ENCODE data around the gene DEPDC1B.
"Not testable (repeated sequence)": the region's sequence is repeated elsewhere in the genome, so short reads cannot be mapped to it uniquely, and the experiment has no call there.

DEPDC1B gene

GRCh38 chr5:60686157-60686556 is 13.8 kb downstream of the DEPDC1B start:
- Histone ChIP-seq H3K4me3 (ENCODE audit: low read depth, low read length) (no peak overlapping the region), H3K9ac (no peak overlapping the region), H3K79me2 (no peaks in the 10 kb centered on the region), H3K9me3 (ENCODE audit: control insufficient read depth, low read length) (no peaks in the 10 kb centered on the region), H3K27ac (no peak overlapping the region), H3K27me3 (ENCODE audit: control insufficient read depth, insufficient read depth, low read length) (no peaks in the 10 kb centered on the region), H2AFZ (no peak overlapping the region), H3K4me1 (no peaks in the 10 kb centered on the region), H3K36me3 (ENCODE audit: control insufficient read depth, insufficient read depth, low read length) (no peaks in the 10 kb centered on the region), H3K4me2 (ENCODE audit: low read length) (no peak overlapping the region)
- TF ChIP-seq CTCF (IDR thresholded peaks at IDR 0.05) = no peak

GRCh38 chr5:60685700-60686099 is 14.3 kb downstream of the DEPDC1B start:
- no peaks in the 10 kb centered on the region for H3K27me3 ChIP-seq (ENCODE audit: control insufficient read depth, insufficient read depth, low read length)
- no peak overlapping the region for H2AFZ ChIP-seq

GRCh38 chr5:60685028-60685427 is 14.9 kb downstream of the DEPDC1B start:
- no peaks in the 10 kb centered on the region for H3K27me3 ChIP-seq (ENCODE audit: control insufficient read depth, insufficient read depth, low read length)
- no peaks in the 10 kb centered on the region for H3K4me1 ChIP-seq
- H2AFZ ChIP-seq = no peak overlapping the region

More at GRCh38 chr5:60685700-60686099, 14.3 kb downstream of the DEPDC1B start:
- Histone ChIP-seq H3K4me1 (no peaks in the 10 kb centered on the region), H3K4me2 (ENCODE audit: low read length) (no peak overlapping the region), H3K9me3 (ENCODE audit: control insufficient read depth, low read length) (no peaks in the 10 kb centered on the region), H3K27ac (no peak overlapping the region), H3K36me3 (ENCODE audit: control insufficient read depth, insufficient read depth, low read length) (no peaks in the 10 kb centered on the region), H3K4me3 (ENCODE audit: low read depth, low read length) (no peak overlapping the region), H3K9ac (no peak overlapping the region), H3K79me2 (no peaks in the 10 kb centered on the region)
- TF ChIP-seq CTCF (IDR thresholded peaks at IDR 0.05) = no peak

GRCh38 chr5:60682007-60682406 is 18.0 kb downstream of the DEPDC1B start:
- H3K4me1 ChIP-seq; H3K27ac ChIP-seq; H3K4me3 ChIP-seq (ENCODE audit: low read depth, low read length); H2AFZ ChIP-seq; H3K9me3 ChIP-seq (ENCODE audit: control insufficient read depth, low read length); H3K4me2 ChIP-seq (ENCODE audit: low read length); H3K27me3 ChIP-seq (ENCODE audit: control insufficient read depth, insufficient read depth, low read length); H3K79me2 ChIP-seq; H3K36me3 ChIP-seq (ENCODE audit: control insufficient read depth, insufficient read depth, low read length); H3K9ac ChIP-seq: not testable (repeated sequence)

More at GRCh38 chr5:60685028-60685427, 14.9 kb downstream of the DEPDC1B start:
- Histone ChIP-seq H3K4me2 (ENCODE audit: low read length) (no peak overlapping the region), H3K27ac (no peak overlapping the region), H3K9me3 (ENCODE audit: control insufficient read depth, low read length) (no peaks in the 10 kb centered on the region), H3K9ac (no peak overlapping the region), H3K36me3 (ENCODE audit: control insufficient read depth, insufficient read depth, low read length) (no peaks in the 10 kb centered on the region), H3K79me2 (no peaks in the 10 kb centered on the region), H3K4me3 (ENCODE audit: low read depth, low read length) (no peak overlapping the region)
- no peak for TF ChIP-seq CTCF (IDR thresholded peaks at IDR 0.05)

- TF ChIP-seq CTCF (IDR thresholded peaks at IDR 0.05) = no peak
- Histone ChIP-seq H3K4me1 (no peaks in the 10 kb centered on the region), H3K4me3 (ENCODE audit: low read depth, low read length) (no peak overlapping the region), H2AFZ (no peak overlapping the region), H3K36me3 (ENCODE audit: control insufficient read depth, insufficient read depth, low read length) (no peaks in the 10 kb centered on the region), H3K4me2 (ENCODE audit: low read length) (no peak overlapping the region), H3K9ac (no peak overlapping the region), H3K27ac (no peak overlapping the region), H3K79me2 (no peaks in the 10 kb centered on the region), H3K9me3 (ENCODE audit: control insufficient read depth, low read length) (no peaks in the 10 kb centered on the region), H3K27me3 (ENCODE audit: control insufficient read depth, insufficient read depth, low read length) (no peaks in the 10 kb centered on the region)
These were observed 20.1 kb downstream of the DEPDC1B start for GRCh38 chr5:60679816-60680215.
